COLO668 (cell line): ENCODE data around the gene VSTM4.

Experiments used
- DNase-seq: peaks from one replicate; lab custom pipeline; 2025; ENCODE audit not compliant: unreplicated experiment; lab: John Stamatoyannopoulos, UW

The VSTM4 gene

DNA sequence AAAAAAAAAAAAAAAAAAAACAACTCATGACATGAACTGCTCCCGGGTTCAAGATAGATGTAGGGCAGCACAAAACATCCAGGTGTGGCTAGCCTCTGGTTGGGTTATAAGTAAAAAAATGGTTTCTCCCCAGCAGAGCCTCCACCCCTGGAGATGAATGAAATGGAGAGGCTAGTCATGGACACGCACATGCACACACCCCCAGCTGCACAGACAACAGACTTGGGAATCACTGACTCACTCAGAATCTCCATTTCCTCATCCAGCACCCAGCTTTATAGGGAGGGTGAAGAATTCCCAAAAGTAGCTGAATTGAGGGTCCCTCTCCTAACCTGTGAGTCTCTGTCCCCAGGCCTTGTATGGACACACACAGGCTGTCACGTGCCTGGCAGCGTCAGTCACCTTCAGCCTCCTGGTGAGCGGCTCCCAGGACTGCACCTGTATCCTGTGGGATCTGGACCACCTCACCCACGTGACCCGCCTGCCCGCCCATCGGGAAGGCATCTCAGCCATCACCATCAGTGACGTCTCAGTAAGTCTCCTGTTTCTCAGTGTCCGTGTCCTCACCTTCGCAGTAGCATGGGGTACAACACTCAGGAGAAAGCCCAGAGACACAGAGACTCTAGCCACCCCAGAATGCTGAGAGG lies 140.7 kb downstream of the VSTM4 start:
- DNase-seq: no peak

DNA sequence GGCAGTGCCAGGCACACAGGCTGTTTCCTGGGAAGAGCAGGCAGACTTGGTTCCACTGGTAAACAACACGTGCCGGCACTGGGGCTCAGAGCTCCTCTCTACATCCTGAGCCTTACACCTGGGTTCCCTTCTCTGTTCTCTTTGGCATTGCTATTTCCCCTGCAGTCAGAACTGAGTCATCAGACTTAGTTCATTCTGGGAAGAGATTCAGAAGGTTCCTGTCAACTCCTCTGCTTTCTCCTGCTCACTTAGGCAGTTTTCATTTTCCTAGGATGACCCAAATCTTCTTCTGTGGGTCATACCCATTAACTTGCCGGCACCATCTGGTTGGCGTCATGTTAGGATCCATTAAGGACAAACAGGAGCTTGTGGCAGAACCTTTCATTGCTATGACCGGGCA lies 142.3 kb downstream of the VSTM4 start:
- DNase-seq: no peak

DNA sequence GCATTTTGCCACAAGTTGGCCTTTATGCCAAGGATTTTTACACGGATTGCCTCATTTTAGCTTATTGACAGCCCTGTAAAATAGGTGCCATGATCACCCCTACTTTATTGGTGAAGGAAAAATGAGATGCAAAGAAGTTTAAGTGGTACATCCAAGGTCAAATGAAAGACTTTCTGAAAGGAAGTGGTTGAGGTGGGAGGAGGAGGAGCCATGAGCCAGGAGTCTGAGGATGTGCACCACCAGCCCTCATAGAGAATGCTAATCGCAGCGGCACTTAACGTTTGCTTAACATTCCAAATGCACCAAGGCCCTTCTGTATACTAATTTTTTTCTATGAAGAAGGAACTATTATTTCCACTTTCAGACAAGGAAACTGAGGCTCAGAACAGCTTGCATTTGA lies 144.7 kb downstream of the VSTM4 start:
- DNase-seq: no peak

DNA sequence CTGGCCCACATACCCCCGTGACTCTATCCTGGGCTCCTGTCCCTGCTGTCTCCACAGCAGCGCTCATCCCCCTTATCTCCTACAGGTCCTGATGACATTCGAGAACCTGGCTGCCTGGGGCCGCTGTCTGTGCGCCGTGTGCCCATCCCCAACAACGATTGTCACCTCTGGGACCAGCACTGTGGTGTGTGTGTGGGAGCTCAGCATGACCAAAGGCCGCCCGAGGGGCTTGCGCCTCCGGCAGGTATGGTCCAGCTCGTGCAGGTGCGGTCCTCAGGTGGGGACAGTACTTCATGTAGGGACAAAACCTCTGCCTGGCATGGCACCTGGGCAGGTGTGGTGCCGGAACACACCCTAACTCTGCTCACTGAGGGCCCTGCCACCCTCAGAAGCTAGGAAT lies 145.3 kb downstream of the VSTM4 start:
- no peak for DNase-seq

DNA sequence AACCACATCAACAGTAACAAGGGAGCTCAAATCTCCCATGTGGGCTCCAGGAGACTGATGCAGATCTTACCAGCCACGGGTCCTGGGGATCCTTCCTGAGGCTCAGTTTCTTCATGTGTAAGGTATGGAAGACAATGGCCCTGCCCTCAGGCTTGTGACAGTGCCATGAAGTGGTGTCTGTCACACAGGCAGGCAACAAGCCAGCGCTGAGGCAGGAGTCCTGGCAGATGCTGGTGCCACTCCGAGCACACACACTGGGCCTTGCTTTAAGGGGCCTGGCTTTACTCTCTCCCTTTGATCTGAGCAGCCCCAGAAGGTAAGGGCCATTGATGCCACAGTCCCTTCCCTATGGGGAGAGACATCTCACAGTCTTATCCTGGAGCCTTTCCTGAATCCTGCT lies 147.3 kb downstream of the VSTM4 start:
- no peak for DNase-seq

DNA sequence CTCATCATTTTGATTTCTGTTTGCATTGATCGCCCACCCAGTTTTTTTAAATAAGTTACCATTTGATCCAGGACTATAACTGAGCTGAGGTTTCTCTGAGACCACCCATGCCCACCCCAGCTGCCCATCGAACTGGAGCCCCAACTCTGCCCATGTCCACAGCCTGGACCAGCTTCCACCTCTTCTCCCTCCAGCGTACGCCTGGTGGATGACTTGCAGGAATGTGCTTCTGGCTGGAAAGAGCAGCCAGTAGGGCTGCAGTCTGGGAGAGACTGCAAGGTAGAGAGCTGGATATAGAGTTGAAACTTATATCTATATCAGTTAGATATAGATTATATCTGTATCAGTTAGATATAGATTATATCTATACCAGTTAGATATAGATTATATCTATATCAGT lies 149.9 kb downstream of the VSTM4 start:
- no peak for DNase-seq
